Right hindlimb (tissue), 1 donor: ENCODE measurements around the gene RAPGEF2.
"Not testable (repeated sequence)": the region's sequence is repeated elsewhere in the genome, so short reads cannot be mapped to it uniquely, and the experiment has no call there.

Source experiments
- DNase-seq: peaks from one replicate; pipeline ENCODE4 v3.0.0-alpha.2; 2018

The RAPGEF2 gene

DNA sequence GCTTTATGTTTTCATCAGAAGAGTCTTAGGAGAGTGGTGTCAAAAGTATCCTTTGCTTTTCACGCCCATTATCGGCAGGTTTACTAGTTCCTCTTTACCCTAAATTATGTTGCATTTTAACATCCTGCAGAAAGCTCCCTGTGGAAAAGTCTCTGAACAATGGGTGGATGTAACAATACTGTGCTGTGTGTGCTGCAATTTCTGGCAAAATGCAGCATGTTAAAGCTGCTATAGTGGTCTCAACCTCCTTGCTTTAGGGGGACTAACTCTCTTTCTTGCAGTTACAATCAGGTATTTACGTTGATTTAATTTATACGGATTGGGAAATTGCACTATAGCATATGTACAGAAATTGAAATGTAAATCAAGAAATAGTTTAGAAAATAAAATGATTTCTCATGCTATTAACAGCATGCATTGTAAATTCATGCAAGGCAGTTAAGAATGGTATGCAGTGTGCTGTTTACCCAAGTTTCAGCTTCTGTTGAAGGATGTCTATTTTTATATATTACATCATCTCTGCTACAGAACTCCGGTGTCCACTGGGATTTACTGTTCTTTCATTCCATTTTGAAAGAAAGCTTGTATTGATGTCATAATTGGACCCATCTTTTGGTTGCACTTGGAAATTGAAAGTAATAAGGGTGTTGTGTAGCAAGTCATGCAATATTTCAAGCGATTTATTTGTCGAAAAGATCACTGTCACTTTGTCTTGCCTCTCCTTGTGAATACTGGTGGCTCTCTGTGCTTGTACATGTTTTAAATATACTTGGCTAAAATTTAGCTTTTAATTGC lies 145.7 kb downstream of the RAPGEF2 start:
- no peak for DNase-seq

DNA sequence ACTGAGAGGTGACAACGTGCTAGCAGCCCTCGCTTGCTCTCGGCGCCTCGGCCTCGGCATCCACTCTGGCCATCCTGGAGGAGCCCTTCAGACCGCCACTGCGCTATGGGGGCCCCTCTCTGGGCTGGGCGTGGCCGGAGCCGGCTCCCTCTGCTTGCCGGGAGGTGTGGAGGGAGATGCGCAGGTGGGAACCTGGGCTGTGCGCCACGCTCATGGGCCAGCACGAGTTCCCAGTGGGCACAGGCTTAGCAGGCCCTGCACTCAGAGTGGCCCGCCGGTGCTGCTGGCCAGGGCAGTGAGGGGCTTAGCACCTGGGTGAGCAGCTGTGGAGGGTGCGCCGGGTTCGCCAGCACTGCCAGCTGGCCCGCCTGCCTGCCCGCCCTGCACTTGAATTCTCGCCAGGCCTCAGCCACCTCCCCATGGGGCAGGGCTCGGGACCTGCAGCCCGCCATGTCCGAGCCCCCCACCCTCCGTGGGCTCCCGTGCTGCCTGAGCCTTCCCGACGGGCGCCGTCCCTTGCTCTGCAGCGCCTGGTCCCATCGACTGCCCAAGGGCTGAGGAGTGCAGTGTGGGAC lies 148.0 kb downstream of the RAPGEF2 start:
- DNase-seq, result no peak

DNA sequence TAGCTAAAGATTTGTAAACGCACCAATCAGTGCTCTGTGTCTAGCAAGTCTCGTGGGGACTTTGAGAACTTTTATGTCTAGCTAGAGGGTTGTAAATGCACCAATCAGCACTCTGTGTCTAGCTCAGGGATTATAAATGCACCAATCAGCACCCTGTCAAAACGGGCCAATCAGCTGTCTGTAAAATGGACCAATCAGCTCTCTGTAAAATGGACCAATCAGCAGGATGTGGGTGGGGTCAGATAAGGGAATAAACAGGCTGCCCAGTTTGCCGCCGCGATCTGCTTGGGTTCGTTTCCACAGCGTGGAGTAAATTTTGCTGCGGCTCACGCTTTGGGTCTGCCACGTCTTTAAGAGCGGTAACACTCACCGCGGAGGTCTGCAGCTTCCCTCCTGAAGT lies 148.7 kb downstream of the RAPGEF2 start:
- not testable (repeated sequence) for DNase-seq

DNA sequence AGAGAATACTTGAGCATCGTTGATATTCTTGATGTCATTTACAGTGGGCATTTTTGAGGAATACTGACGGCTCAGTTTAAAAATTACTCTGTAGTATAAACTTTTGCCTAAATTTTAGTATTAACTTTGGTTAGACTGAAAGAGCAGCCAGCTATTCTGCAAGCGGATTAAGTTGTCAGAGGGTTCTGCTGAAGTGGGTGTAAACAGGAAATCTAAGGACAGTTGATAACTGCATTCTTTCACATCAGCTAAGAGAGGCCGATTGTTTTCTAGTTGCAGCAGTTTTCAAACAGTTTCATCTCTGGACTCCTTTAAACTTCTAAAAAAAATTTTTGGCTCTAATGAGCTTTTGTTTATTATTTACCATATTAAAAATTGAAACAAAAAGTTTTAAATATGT lies 149.6 kb downstream of the RAPGEF2 start:
- no peak for DNase-seq

DNA sequence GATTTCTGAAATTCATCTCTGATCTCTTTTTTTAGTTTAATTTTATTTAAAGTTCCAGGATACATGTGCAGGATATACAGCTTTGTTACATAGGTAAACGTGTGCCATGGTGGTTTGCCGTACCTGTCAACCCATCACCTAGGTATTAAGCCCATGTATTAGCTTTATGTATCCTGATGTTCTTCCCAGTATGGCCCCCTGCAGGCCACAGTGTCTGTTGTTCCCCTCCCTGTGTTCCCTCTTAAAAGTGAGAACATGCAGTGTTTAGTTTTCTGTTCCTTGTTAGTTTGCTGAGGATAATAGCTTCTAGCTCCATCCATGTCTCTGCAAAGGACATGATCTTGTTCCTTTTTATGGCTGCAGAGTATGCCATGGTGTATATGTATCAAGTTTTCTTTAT lies 153.2 kb downstream of the RAPGEF2 start:
- DNase-seq, result no peak

DNA sequence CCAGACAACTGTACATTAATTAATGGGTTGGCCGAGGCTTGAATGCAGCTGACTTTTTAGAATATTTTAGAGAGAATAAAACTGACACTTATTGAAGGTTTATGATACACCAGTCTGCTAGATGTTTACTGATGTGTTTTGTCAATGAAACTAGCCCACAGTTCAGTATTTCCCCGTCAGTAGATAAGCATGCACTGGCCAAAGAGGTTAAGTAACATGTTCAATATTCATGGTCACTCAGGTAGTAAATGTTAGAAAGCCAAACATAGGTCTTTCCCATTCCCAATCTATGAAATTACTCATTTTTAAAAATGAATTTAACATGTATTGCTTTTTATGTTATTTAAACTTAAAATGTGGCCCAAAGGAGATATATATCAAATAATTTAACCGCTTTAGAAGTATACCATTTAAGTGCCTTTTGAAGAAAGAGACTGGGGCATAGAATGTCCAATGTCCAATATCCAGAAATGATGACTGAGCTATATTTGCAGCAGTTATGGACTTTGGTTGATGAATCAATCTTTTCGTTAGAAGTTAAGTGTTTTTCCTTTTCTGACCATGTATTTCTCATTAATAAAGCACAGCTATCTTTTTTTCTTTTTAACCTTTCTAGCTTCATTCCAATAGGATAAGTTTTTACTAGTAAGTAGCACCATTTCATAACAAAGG lies 156.1 kb downstream of the RAPGEF2 start:
- DNase-seq, result no peak

DNA sequence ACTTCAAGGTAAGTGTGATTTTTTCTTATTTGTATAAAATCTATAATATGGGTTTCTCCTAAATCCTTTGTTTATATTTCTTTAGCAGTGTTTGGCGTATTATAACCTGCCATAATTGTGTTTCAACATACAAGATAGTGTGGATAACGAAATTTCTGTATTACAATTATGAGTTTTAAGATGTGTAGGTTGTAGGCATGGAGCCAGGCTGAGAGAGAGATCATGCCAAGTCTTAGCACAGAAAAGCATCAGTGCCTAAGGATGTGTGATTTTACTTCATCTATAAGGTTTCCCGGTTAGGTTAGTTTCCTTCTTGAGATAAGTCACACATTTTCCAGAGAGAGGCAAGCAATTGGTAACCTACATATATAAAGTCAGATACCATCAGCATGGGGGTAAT lies 161.2 kb downstream of the RAPGEF2 start:
- DNase-seq, result no peak

DNA sequence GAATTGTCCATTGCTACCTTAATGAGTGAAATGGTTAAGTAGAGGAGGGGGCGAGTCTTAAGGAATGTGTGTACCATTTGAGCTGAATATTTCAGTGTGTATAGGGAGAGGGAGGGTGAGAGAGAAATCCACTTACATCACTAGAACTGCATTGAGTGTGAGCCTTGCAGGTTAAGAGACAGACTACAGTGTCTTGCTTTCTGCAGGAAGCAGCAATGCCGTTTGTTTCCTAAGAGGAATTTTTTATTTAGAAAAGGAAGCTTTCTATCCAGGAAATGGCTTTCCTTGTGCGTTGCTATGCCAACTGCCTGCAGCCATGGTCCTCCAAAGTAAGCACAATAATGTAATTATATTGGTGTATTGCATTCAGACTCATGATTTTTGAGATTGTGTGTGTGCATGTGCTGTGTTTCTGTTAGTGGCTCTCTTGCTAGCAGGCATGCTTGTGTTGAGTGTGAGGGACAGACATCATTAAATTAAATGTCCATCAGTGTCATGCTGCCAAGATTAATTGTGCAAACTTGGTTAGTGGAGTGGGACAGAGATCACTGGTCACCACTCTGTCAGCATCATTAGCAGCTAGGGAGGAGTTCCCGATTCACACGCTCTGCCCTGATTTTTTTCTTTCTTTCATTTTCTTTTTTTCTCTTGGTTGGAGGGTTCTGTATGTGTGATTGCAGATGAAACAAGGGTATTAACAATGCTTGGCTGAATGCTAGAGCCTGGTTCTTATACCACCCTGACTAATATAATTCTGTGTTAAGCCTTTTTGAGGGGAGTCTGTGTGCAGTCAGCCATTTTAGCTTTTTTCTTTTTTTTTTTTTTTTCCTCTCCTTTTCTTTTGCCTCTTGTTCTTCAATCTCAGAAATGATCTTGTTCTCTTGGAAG lies 164.3 kb downstream of the RAPGEF2 start:
- peak; percentile 32 for DNase-seq

DNA sequence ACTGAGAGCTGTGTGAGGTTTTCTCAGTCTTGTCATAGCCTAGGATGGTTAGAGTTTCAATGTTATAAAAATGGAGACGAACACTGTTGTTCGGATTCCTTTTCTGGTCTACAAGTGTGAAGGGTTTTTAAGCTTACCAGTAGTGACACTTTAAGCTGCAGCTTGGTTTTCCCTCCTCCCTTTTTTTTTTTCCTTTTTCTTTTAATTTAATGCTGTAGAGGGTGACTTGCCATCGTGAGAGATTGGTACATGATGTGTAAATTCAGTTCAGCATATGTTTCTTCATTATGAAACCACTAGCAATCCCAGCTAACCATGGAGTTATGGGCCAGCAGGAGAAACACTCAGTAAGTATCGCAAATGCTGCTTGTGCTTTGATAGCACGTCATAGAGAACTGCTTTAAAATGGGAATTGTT lies 165.0 kb downstream of the RAPGEF2 start:
- no peak for DNase-seq

DNA sequence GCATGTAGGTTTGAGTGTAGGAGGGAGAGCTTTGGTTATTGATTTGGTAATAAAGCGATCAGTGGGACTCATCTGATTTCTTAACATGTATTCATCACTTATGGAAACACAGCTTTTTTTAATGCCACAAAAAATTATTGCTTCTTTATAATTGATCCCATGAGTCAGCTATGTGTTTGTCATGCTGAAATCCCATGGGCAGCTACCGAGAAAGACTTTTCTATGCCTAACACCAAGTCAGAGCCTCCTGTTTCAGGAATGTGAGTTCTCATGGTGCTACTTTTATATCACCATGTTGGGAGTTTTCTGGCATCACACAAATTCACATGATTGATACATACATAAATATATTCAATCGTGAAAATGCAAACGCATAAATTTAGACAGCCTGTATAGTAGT lies 165.7 kb downstream of the RAPGEF2 start:
- no peak for DNase-seq

DNA sequence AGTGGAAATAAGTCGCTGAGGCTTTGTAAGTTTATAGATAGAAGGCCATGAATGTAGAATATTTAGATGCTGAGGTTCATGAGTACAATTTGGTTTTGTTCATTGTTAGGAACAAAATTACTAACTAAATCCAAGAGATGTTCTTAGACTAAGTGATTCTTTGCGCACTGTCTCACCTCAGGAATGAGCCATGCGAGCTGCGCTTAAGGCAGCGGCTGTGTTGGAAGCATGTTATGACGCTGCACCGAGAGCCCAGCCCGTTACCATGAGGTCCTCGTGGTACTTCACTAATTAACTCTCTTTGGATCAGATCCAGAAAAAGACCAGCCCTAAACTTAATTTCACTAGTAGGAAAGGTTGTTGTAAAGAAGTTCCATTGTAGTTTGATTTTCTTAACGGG lies 166.2 kb downstream of the RAPGEF2 start:
- no peak for DNase-seq

DNA sequence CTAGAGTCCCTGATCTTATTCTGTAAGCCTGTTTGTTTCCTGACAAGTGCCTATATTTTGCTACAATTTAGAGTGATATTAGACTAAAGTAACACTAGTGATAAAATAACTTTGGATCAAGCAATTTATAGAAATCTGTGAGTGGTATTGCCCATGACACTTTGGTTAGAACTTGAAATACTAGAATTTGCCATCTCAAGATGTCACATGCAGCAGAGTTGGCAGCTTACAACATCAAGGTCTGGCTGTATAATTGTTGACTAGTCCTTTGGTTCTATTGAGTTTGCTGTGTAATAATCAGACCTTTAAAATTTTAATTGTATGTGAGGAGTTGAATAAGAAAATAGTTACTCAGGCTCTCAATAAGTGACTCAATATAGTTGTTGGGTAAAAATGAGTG lies 167.1 kb downstream of the RAPGEF2 start:
- no peak for DNase-seq

DNA sequence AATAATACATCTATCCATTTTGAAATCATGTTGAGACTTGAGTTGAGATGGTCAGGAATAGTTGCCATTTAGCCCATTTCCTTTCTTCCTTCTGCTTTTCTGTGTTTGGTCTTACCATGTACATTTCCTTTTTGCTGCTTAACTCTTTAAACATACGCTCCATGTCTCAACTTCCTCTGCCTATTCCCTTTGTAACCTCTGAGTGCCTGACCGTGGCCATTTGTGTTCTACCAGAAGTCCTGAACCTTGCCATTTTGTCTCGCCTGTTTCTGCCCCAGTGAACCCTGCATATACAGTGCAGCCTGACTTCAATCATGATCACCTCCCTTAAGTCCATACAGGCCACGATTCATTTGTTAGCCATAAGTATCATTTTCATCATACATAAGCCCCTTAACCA lies 169.0 kb downstream of the RAPGEF2 start:
- no peak for DNase-seq

DNA sequence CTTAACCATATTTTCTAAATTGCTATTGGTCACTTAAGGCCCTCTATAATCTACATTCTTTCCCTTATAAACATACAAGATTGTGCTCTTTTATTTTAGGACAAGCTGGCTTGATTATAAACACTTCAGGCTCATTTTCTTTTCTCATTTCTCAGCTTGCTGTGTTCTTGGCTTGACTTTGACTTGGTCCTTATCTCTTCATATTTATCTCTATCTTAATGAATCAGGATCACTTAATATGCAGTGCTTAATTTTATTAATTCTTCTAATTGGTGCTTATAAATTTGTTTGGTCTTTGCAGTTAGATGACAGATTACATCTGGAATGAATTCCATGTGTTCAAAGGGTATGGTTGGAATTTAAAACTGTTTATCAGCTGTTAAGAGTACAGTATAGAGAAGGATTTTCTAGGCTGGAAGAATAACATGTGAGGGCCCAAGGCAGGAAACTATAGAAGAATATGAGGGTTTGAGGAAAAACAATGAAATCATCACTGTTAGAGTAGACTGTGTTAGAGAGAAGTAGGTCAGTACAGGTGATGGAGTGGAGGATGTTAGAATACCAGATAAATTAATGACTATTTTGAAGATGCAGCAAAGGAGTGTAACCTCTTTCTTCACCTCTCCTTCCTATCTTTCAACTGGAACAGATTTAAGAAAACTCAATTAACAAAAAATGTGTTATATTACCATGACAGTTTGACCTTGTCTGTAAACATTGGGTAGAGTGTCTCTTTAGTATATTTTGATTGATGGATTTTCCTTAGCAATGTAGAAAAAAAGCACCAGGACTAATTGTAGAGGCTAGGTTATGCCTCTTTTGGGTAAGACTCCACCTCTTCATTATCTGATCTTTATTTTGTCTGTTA lies 169.6 kb downstream of the RAPGEF2 start:
- DNase-seq, result no peak

DNA sequence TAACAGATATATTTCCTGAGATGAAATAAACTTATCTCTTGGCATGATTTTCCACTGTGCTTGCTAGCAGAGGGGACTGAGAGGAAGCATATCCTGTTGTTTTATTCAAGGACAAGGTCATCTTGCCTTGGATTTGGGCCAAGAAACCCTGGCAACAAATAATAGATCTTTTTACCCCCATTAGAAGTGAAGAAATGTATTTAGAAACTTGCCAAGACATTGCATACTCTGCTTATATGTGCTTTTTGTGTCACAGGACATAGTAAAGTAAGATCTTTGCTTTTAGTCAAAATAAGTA lies 170.2 kb downstream of the RAPGEF2 start:
- DNase-seq, result no peak

DNA sequence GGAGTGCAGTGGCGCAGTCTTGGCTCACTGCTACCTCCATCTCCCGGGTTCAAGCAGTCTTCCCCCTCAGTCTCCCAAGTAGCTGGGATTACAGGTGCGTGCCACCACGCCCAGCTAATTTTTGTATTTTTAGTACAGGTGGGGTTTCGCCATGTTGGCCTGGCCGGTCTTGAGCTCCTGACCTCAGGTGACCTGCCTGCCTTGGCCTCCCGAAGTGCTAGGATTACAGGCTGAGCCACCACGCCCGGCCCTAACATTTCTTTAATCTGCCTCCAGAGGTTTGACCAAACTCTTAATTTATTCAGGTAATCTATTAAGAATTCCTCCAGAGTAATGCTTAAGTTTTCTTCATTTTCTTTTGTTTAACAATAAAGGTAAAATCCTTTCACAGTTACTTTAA lies 171.0 kb downstream of the RAPGEF2 start:
- no peak for DNase-seq

DNA sequence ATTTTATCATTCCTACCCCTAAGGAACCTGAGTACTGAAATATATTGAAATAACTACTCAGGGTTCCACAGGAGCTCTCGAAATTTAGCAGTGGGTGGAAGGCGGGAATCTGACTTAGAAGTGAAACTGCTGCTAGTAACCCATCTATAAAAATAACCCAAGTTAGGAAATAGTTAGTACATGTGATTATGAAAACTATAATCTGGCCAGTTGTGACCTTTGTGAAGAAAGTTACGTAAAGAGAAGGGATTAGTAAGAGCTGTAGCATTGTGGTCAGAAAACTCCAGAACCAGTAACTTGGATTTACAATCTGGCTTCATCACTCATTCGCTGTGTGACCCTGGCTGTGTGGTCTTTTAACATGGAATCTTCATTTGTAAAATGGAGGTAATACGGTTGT lies 175.5 kb downstream of the RAPGEF2 start:
- no peak for DNase-seq

DNA sequence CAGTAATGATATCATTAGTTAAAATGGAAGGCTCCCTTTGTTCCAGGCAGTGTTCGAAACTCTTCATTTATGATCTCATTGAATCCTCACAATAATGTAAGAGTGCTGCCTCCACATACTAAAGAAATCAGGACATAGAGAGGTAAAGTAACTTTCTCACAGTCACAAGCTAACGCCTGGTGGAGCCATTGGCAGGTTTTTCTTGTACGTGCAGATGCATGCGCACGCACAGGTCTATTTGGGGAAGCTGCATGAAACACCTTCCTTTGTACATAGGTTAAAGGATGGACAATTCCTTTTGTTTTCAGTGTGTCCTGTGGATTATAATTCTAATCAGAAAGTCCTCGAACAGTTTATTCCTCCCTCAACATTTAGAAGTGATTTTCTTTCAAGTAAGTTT lies 176.2 kb downstream of the RAPGEF2 start:
- no peak for DNase-seq

DNA sequence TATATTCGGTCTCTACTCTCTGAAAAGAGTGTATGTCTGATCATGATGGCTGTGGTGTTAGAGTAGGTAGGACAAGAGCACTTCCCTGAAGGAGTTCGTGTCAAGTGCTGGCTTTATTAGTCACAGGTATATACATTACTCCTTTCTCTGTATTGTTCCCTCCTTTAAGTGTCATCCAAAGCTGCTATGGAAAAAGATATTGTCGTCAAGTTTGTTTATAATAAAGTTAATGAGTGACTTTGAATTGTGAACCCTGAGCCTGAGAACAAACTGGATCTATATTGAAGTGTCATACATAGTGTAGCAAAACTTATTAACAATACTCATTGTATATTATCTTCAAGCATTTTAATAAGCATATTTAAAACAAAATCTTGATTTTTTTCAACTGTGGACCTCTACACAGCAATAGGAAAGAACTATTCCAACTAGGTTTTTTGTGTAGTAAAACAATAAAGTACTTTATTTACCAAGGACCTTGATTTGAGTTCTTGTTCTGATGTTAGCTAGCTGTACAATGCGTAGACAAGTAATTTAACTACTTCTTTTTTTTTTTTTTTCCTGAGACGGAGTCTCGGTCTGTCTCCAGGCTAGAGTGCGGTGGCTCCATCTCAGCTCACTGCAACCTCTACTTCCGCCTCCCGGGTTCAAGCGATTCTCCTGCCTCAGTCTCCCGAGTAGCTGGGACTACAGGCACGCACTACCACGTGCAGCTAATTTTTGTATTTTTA lies 177.7 kb downstream of the RAPGEF2 start:
- DNase-seq, result no peak

DNA sequence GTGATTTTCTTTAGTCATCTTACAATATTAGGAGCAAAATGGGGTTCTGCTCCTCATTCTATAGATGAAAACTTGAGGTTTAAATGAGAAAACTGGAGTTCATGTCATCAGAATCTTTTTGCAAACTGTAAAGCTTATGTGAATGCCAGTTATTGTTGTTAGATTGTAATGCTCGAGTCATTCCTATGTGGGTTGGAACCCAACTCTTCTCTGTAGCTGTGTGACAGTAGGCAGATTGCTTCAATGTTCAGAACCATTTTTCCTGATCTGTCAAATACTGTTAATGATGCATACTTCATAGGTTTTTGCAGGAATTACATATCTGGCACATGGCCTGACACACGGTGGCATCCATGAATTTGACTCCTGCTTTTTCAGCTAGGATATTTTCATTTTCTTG lies 178.9 kb downstream of the RAPGEF2 start:
- DNase-seq, result no peak

DNA sequence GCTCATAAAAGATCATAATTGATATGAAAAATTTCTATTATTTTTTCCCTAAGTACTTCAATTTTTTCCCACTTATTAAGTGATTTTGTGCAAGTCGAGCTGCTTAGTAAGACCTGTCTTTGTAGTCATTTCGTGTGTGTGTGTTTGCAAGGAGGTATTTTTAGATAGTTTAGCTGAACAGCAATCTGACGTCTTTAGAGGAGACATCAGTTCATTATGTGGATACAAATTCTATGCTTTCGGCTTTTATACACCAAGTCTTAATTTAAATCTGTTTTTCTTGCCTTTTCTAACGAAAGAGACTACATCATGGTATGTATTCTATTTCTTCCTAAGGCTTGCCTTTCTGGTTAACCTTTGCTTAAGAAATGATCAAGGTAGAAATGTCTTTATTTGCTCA lies 179.4 kb downstream of the RAPGEF2 start:
- no peak for DNase-seq

DNA sequence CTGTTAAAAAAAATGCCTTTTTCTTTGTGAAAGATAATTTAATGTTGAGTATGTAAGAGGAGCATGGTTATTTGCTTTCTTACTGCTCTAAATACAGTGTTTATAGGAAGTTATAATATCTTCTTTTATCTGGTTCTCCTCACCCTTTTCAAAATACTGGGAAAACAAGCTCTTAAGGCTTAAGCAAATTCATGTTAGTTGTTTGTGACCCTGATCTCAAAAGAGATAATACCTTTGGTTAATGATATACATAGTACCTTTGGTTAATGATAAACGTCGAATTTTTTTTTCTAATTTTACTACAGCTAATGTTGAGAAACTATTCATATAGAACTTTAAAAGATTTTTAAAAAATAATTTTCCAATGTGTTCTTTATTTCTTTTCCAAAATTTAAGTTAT lies 180.1 kb downstream of the RAPGEF2 start:
- no peak for DNase-seq
